GM19351 (cell line): Measurements from ENCODE around the gene PTGDS.

ENCODE experiments used
- ATAC-seq: cut with Tn5 transposase; IDR thresholded peaks from one replicate; pipeline ENCODE4 v1.9.1; 2021; ENCODE audit warnings: mild to moderate bottlenecking, moderate library complexity; ENCODE audit not compliant: unreplicated experiment

The PTGDS gene

DNA sequence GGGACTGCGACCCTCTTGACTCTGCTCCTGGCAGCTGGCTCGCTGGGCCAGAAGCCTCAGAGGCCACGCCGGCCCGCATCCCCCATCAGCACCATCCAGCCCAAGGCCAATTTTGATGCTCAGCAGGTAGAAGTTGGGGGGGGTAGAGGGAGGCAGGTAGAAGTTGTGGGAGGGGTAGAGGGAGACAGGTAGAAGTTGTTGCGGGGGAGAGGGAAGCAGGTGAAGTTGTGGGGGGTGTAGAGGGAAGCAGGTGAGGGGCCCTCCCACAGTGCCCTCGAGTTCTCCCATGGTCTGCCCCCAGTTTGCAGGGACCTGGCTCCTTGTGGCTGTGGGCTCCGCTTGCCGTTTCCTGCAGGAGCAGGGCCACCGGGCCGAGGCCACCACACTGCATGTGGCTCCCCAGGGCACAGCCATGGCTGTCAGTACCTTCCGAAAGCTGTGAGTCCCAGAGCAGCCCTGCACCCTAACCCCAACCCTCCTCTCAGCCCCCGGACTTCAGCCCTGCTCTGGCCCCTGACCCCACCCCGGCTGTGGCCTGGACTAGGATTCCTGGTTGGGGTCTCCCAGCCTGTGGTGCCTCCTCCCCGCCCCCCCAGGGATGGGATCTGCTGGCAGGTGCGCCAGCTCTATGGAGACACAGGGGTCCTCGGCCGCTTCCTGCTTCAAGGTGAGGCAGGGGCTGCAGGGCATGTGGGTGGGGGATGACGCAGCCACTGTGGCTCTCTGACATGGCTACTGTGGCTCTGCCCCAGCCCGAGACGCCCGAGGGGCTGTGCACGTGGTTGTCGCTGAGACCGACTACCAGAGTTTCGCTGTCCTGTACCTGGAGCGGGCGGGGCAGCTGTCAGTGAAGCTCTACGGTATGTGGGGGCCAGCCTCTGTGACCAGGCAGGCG, 31.7 kb upstream of the PTGDS start:
- ATAC-seq, result no peak

DNA sequence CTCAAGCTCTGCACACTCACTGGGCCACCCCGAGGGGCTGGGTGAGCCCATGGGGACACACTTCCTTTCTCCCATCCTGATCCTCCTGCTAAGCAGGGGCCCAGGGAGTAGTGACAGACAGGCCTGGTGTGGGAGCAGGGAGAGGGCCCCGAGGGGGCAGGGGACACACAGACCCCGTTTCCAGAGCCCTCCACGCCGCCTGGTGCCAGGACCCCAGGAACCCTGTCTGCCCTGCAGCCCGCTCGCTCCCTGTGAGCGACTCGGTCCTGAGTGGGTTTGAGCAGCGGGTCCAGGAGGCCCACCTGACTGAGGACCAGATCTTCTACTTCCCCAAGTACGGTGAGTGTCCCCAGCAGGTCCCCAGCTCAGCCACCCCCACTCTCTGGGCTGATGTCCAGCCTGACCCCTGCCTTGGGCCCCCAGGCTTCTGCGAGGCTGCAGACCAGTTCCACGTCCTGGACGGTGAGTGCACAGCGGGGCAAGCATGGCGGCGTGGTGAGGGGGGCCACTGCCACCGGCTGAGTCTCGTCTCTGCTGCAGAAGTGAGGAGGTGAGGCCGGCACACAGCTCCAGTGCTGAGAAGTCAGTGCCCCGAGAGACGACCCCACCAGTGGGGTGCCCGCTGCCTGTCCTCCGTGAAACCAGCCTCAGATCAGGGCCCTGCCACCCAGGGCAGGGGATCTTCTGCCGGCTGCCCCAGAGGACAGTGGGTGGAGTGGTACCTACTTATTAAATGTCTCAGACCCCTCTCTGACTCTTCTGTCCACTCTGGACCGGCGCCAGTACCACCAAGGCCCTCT, 30.9 kb upstream of the PTGDS start:
- no peak for ATAC-seq

DNA sequence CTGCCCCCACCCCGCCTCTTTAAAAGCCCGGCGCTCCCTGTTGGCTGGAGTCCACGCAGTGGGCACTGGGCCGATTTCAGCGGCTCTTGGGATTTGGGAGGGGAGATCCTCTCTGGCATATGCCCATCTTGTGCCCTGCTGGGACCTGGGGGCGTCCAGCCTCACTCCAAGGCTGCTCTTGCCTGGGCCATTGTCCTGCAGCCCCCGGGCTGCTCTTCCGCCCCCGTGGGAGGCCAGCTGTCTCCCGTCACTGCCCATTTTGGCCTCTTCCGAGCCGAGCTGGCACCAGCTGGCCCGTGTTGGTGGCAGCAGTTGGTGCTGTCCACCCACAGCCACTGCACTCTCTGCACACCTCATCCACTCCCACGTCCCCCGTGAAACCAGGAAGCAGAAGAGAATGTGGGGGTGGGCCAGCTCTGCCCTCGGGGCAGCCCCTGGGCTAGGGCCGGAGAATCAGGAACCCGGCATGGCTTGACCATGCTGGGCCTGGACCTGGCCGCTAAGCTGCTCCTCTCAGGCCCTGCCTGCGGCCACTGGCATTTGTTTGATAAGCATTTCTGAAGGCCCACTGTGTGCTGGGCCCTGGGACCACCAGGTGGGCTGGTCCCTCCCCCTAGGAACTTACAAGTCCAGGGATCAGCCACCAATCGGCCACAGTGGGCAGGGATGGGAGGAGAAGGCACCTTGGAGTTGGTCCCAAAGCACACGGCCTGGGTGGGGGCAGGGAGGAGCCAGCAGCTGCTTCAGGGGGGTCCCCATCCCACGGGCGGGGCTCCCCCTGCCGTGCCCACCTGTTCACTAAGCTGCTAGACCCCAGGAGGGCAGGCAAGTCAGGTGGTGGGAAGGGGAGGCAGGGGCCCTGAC, 30.0 kb upstream of the PTGDS start:
- ATAC-seq, result no peak

DNA sequence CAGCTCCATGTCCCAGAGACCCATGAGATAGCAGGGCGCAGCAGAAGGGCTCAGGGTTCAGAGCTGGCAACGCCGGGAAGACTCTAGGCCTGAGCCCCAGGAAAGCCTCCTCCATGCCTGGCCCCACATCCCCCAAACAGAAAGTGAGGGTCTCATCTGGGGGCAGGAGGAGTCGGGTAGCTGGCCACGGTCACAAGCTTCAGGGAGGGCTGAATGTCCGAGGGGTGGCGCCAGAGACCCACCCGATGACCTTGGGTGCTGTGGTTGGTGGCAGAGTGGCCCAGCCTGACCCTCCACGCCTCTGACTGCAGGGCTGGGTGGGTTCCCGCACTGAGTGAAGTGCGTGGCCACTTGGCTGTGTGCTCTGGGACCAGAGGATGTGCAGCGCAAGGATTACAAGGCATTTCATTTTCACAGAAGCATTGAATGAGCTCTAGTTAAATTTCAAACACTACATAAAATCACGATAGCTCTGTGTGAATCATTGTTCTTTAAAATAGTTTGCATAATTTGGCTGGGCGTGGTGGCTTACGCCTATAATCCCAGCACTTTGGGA, 29.3 kb upstream of the PTGDS start:
- ATAC-seq, result no peak

GRCh38 chr9:136949239-136949816, 28.0 kb upstream of the PTGDS start:
- no peak for ATAC-seq

DNA sequence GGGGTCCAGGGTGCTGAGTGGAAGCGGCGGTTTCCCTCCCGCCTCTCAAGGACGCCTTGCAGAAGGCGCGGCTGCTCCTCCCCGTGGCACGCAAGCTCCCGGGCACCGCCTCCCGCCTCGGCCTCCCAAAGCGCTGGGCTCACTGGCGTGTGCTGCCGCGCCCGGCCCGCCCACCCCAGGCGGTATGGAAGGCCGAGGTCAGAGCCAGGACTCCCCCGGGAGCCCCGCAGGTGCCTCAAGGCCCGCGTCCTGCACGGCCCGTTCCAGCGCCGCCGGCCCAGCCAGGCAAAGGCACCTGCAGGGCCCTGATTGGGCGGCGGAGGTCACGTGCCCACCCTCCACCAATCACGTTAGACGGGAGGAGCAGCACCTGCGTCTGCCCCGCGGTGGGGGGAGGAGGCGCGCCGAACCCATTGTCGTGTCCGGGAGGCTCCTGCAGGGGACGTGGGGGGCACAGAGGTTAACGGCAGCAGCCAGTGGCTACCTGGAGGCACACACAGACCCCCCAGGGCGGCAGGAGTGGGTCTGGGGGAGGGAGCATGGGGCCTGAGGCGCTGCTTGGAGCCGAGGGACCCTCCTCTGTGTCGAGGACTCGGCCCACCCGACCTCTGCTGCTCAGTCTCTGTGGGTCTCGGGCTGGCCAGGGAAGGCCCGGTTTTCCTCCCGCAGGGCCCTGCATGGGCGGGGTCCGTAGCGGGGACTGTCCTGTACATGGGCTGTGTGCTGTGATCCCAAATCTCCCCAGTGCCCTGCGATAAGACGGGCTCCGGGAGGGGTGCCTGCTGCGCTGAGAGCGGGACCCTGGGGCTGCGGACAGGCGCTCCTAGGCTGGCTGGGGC, 27.3 kb upstream of the PTGDS start:
- ATAC-seq, result peak; percentile 90

GRCh38 chr9:136950656-136951276, 26.5 kb upstream of the PTGDS start:
- no peak for ATAC-seq

GRCh38 chr9:136951541-136952320, 25.6 kb upstream of the PTGDS start, which contains the start of gene LCN12:
TSS of gene LCN12 (plus strand) at chr9:136952273. CDS start at chr9:136952328, 55 bp downstream.
- no peak for ATAC-seq

DNA sequence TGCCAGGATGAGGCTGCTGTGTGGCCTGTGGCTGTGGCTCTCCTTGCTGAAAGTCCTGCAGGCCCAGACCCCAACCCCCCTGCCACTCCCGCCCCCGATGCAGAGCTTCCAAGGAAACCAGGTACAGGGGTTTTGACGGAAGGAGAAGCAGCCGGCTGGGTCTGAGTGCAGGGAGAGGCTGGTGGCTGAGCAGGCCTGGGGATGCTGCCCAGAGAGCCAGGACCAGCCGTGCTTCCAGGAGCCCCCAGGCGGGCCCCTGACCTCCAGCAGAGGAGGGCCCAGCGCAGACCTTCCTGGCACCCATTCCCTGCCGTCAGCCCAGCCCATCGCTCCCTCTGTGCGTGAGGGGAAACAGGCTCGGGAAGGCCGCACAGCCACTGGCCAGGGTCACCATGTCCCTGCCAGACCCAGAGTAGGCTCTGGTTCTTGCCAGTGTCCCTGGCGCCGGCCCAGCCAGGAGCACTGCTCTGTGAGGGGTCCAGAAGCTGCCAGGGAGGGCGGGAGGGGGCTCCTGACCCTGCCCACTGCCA, 24.9 kb upstream of the PTGDS start:
- ATAC-seq, result no peak

GRCh38 chr9:136952876-136953770, 24.2 kb upstream of the PTGDS start:
- no peak for ATAC-seq

DNA sequence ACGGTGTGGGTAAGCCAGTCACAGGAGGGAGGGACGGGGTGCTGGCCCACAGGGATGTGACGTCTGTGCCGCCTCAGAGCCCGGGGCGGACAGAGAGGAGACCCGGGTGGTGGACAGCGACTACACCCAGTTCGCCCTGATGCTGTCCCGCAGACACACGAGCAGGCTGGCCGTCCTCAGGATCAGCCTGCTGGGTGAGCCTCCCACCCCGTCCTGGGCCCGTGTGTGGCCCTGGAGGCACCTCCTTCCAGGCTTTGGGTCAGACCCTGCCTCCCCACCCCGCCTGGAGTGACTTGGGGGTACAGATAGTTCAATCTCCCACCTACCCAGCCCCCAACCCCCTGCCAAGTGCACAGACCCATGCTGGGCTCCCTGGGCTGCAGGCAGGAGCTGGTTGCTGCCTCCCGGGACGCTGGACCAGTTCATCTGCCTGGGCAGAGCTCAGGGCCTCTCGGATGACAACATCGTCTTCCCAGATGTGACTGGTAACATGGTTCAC, 23.5 kb upstream of the PTGDS start:
- ATAC-seq, result no peak

GRCh38 chr9:136954270-136955083, 22.8 kb upstream of the PTGDS start:
- no peak for ATAC-seq

GRCh38 chr9:136955202-136955942, 21.9 kb upstream of the PTGDS start:
- ATAC-seq, result no peak

DNA sequence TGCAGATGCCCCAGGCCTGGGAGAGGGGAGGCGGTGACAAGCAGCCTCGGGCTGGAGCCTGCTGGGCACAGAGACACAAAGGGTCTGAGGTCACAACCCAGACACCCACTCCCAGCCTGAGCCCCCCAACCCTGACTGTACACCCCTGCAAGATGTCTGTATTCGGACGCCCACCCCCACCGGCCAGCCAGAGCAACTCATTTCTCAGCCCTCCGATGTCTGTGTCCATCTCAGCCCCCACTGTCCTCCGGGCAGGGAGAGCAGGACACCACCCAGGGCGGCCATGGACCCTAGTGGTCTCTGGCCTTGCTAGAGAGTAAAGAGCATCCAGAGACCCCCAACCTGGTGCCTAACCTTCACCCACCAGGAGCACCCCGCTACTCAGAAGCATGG, 21.4 kb upstream of the PTGDS start:
- ATAC-seq, result no peak

DNA sequence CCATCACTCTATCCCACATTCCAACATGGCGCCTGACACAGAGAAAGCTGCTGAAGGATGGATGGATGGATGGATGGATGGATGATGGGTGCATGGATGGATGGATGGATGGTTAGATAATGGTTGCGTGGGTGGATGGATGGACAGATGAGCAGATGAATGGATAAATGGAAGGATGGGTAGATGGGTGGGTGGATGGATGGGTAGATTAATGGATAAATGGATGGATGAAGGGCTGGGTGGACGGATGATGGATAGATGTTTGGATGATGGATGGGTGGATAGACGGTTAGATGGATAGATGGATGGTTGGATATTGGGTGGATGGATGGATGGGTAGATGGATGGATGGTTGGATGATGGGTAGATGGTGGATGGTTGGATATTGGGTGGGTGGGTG, 20.7 kb upstream of the PTGDS start:
- no peak for ATAC-seq
